Hepatocyte (in vitro differentiated cells): ENCODE measurements around the gene CACNA1F.

ENCODE experiments used
- EZH2phosphoT487 ChIP-seq: fragments of 200-600 bp; sonication (generic); IDR thresholded peaks from one replicate; pipeline ENCODE4 v1.6.1; 2018; ENCODE audit warnings: antibody characterized with exemption, mild to moderate bottlenecking, low read depth, moderate library complexity; ENCODE audit not compliant: unreplicated experiment, severe bottlenecking
- TF ChIP-seq, protein P1 (sequence below): fragments of 200-600 bp; sonication (generic); IDR thresholded peaks from 2 replicates; pipeline ENCODE4 v1.5.1; 2016; ENCODE audit warnings: antibody characterized with exemption, mild to moderate bottlenecking; ENCODE audit not compliant: poor library complexity

DNA sequence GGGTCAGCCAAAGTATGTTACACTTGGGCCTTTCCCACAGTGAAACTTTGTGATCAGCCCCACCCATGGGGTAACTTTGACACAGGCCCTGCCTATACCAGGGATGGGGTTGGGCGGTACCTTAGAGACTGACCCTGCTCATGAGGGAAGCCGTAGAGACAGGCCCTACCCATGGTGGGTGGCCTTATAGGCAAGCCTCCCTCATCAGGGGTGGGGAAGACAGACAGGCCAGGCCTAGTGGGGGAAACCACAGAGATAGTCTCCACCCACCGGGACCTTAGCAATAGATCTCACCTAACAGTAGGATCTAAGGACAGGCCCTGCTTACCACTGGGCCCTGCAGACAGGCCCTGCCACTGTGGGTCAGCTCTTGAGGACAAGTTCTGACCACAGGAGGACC is 54.6 kb downstream of the CACNA1F start:
- TF ChIP-seq, protein P1, sequence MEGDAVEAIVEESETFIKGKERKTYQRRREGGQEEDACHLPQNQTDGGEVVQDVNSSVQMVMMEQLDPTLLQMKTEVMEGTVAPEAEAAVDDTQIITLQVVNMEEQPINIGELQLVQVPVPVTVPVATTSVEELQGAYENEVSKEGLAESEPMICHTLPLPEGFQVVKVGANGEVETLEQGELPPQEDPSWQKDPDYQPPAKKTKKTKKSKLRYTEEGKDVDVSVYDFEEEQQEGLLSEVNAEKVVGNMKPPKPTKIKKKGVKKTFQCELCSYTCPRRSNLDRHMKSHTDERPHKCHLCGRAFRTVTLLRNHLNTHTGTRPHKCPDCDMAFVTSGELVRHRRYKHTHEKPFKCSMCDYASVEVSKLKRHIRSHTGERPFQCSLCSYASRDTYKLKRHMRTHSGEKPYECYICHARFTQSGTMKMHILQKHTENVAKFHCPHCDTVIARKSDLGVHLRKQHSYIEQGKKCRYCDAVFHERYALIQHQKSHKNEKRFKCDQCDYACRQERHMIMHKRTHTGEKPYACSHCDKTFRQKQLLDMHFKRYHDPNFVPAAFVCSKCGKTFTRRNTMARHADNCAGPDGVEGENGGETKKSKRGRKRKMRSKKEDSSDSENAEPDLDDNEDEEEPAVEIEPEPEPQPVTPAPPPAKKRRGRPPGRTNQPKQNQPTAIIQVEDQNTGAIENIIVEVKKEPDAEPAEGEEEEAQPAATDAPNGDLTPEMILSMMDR = no peak
- no peak for TF ChIP-seq EZH2phosphoT487
